Fibroblast of pulmonary artery (primary cell): ENCODE data around the gene PAX7.

Source experiments
- DNase-seq: peaks from one replicate; pipeline ENCODE4 v3.0.0-alpha.2; 2010; ENCODE audit warnings: low read depth
- H3K4me3 ChIP-seq: replicated peaks from 2 replicates; pipeline ENCODE4 v1.5.1; 2011; ENCODE audit warnings: low read depth, mild to moderate bottlenecking, control low read depth, low read length, moderate library complexity
- TF ChIP-seq, protein P1 (sequence below): IDR thresholded peaks from 2 replicates; pipeline ENCODE4 v1.5.1; 2011; ENCODE audit warnings: mild to moderate bottlenecking, control low read depth, low read length, inconsistent platforms; ENCODE audit errors: missing control alignments

Gene PAX7

DNA sequence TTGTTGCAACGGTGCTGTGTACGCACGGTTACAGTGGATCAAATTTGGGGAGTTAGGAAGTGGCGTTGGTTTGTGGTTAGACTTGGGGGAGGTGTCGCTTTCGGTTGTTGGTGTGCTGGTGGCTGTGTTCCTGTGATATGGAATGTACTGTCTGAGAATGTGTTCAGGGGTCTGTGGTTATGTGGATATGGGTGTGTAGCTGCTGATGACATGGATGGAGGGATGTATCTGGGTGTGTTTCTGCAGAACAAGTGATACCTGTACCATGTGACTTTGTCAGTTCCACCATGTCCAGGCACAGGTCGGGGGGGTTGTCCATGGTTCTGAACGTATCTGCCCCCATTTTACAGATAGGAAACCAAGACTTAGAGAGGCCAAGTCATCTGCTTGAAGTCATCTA lies 22.7 kb downstream of the PAX7 start:
- no peak for DNase-seq
- TF ChIP-seq, protein P1, sequence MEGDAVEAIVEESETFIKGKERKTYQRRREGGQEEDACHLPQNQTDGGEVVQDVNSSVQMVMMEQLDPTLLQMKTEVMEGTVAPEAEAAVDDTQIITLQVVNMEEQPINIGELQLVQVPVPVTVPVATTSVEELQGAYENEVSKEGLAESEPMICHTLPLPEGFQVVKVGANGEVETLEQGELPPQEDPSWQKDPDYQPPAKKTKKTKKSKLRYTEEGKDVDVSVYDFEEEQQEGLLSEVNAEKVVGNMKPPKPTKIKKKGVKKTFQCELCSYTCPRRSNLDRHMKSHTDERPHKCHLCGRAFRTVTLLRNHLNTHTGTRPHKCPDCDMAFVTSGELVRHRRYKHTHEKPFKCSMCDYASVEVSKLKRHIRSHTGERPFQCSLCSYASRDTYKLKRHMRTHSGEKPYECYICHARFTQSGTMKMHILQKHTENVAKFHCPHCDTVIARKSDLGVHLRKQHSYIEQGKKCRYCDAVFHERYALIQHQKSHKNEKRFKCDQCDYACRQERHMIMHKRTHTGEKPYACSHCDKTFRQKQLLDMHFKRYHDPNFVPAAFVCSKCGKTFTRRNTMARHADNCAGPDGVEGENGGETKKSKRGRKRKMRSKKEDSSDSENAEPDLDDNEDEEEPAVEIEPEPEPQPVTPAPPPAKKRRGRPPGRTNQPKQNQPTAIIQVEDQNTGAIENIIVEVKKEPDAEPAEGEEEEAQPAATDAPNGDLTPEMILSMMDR = no peak
- no peak overlapping the region for H3K4me3 ChIP-seq

DNA sequence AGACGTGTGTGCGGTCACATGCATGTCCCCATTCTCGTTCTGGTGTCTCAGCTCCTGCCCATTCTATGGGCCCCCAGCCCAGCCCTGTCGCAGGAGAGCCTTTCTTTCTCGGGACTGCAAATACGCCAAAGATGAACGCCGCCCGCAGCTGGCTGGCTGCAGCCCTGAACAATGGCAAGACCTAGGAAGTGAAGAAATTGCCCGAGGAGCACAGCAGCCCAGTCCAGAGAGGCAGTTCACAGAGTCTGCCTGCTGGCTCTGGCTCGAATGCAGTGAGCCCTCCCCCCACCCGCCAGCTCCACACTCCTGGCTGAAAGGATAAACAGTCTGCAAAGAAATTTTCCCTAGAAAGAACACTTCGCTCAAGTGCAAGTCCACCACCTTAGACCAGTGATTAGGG lies 23.3 kb downstream of the PAX7 start:
- no peak overlapping the region for H3K4me3 ChIP-seq
- TF ChIP-seq, protein P1 = no peak
- no peak for DNase-seq

DNA sequence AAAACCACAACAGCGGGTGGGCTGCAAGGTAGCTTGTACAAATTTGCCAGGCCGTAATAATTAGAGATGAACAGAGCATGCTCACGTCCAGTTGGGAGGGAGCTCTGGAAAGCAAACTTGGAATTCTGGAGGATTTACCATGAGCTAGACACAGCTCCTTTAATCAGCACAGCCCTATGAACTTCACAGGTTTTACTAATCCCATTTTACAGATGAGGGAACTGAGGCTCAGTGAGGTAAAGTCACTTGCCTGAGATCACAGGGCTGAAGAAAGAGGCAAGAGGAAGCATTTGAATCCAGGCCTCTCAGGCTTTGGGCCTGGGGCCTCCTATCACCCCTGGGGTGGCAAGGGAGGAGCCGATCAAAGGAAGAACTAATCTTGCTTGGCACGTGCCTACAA lies 24.0 kb downstream of the PAX7 start:
- TF ChIP-seq, protein P1 = no peak
- DNase-seq = no peak
- H3K4me3 ChIP-seq = no peak overlapping the region

DNA sequence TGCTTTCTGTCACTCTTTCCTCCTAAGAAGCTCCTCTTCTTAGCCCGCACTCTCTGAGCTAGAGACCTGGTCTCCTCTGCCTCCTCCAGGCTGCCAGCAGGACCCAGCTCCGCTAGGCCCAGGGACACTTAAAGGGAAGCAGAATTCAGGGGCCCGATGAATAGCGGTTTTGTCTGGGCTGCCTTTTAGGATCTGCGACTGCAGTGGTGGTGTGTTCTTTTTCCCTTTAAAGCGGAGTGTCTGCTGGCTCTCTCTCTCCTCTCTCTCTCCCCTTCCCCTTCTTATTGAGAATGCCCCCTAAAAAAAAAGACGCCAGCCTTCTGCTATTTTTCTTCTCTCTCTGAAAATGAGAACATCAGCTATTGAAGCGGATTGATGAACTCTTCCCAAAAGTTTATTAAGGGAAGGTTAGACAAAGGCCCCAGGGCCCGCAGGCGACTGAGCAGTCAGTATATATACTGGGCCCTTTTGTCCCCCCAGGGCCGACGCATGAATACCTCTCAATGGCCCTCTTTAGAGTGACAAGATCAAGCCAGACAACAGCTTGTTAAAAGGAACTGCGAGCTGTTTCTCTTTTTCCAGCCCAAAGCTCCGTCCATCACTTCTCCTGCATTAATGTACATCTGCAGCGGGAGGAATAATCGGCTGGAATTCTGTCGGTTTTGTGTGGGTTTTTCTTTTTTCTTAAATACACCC lies 27.0 kb downstream of the PAX7 start:
- no peak overlapping the region for H3K4me3 ChIP-seq
- TF ChIP-seq, protein P1 = no peak
- no peak for DNase-seq

DNA sequence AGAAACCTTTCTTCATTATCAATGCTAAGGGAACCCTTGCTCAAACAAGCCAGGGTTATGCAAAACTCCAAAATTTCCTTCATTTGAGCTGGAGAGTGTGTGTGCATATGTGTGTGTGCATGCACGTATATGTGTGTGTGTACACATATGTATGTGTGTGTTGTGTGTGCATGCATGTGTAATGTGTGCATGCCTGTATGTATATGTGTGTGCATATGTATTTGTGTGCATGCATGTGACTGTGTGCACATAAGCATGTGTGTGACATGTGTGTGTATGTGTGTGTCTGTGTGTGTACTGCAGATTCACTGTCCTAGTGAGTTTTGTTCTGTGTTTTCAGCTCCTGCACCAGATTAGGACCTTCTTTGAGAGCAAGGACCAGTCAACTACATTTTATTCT lies 28.2 kb downstream of the PAX7 start:
- TF ChIP-seq, protein P1 = no peak
- DNase-seq = no peak
- H3K4me3 ChIP-seq = no peak overlapping the region

DNA sequence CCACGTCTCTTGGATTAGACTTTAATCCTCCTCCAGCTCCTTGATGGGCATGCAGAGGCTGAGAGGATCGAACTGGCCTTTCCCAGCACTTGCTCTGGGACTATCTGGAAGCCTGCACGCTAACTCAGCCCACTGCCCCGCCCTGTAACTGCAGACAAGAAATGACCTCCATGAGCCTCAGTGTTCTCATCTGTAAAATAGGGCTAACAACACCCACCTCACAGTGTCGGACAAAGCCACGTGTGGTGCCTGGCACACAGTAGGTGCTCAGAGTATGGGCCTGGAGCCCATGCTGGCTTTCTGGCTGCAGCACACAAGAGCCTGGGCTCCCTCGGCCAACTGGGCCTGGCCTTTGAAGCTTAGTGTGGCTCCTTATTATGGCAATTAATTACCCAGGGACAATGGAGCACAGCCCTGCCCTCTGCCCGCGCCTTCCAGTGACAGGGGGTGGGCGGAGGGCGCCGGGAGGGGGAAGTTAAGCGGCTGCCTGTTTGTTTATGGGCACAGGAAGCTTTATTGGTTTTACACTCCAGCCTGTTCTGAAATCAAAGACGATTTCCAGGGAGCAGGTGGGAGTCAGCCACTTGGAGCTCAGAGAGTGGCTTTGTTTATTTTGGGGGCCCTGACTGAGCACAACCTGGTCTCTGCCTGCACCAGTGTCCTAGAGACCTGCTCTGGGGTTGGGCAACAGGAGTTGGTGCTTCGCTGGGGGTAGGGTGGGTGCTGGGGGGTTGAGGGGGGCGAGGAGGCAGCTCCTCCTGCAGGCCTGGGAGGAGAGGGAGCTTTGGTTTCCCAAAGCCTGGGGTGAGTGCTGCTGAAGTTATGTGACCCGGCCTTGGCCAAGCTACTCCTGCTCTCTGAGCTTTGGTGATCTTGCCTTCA lies 31.0 kb downstream of the PAX7 start:
- no peak overlapping the region for H3K4me3 ChIP-seq
- no peak for DNase-seq
- TF ChIP-seq, protein P1 = no peak
